GM18520 (cell line): ENCODE measurements around the gene NKAPL.

Experiments used
- ATAC-seq: cut with Tn5 transposase; IDR thresholded peaks from one replicate; pipeline ENCODE4 v1.9.1; 2021; ENCODE audit not compliant: unreplicated experiment

The NKAPL gene

GRCh38 chr6:28245206-28245941 is 13.7 kb upstream of the NKAPL start:
- ATAC-seq, result no peak

- ATAC-seq, result no peak
Measured at GRCh38 chr6:28248916-28249315, 10.2 kb upstream of the NKAPL start.

DNA sequence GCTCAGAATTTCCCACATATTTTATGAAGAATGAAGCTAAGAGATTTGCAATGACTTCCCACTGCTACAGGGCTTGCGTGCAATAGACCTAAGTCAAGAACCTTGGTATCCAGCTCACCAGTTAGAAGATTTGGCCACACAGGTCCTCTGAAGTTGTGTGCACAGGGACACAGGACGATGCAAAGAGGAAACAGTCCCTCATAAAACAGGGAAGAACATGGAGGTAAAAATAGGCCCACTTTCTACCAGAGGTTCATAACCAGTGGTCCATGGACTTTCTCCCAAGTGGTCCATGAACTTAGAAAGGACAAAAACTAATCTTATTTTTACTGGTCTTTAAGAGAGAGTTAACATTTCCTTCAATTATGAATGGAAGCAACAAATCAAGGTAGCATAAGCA is 8.3 kb upstream of the NKAPL start:
- no peak for ATAC-seq

DNA sequence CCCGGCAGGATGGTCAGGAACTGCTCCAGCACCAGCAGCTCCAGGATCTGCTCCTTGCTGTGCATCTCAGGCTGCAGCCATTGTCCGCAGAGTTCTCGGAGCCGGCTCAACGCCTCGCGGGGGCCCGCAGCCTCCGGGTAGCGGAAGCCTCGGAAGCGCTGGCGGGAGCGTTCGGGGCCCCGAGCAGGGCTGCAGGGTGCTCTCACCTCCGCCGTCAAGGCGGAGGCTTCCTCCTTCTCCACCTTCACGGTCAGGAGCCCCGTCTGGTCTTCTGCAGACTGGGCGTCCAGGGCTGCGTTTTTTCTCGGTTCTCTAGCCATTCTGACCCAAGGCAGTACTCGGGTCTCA is 7.5 kb upstream of the NKAPL start:
- ATAC-seq, result no peak

GRCh38 chr6:28252009-28252975 is 6.8 kb upstream of the NKAPL start, which contains the start of gene ZKSCAN4:
TSS of gene ZKSCAN4 (minus strand) at chr6:28252269. CDS start at chr6:28251980, 289 bp downstream.
- no peak for ATAC-seq

GRCh38 chr6:28254121-28254519 is 5.0 kb upstream of the NKAPL start:
- no peak for ATAC-seq

DNA sequence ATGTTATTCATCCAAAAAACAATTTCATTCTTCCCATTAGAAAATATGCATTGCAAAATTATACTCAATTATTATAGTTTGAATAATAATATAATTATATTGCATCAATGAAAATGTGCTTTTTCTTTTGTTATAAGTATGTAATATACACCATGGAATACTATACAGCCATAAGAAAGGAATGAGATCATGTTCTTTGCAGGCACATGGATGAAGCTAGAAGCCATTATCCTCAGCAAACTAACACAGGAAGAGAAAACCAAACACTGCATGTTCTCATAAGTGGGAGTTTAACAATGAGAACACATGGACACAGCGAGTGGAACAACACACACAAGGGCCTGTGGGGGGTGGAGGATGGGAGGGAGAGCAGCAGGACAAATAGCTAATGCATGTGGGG is 2.1 kb upstream of the NKAPL start:
- no peak for ATAC-seq

DNA sequence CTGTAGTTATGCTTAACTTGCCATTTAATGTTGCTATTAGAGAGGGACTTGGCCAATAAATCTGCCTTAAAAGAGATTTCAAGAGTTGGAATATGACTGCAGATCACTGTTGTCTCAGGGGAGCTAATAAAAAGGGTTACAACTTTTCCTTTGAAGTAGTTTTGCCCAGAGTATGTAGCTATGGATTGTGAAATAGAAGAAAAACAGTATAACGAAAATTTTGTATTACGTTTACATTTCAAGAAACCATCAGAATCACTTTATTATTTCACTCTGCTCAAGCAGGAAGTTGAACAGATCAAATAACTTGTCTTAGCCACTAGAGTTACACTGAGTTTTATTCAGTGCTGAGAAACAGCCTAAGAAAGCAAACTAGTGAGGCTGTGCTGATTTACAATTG is 4.8 kb downstream of the NKAPL start:
- no peak for ATAC-seq

DNA sequence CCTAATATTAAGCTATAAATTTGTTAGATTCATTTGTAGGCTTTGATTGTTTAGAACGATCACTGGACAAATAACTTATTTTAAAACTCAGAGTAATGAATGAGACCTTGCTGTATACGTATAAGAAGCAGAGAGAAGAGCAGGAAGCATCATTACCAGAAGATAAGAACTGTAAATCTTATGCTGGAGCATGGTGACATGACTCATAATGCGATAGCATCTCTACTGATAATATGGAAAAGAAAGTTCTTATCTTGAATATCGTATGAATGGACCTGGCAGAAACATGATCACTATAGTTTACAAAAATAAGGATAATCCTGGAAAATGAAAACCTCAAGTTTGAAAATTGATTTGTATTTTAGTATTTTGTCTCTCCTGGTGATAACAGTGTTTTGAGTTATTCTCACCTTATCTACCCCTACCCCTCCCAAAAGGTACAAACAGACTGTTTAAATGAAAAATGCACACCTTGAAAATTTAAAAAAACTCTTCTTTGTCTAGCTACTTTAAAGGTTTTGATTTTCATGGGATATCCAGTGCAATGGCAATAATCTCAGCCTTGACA is 5.8 kb downstream of the NKAPL start:
- ATAC-seq, result no peak

DNA sequence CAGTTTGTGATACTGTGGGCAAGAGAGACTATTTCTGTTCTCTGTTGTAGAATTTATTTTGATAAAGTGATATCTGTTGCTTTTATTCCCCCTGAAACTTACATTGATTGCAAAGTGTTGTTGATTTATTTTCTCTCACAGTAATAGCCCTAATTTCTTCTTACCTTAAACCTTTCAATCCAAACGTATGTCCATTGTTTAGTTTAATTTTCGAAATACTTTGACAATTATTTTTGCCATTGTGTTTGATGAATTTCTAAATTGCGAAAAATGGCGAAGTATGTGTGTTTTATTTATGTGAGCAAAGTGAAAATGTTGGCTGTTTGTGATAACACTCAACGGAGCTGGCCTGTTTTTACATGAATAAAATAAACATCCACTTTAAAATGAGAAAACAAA is 7.5 kb downstream of the NKAPL start:
- no peak for ATAC-seq

DNA sequence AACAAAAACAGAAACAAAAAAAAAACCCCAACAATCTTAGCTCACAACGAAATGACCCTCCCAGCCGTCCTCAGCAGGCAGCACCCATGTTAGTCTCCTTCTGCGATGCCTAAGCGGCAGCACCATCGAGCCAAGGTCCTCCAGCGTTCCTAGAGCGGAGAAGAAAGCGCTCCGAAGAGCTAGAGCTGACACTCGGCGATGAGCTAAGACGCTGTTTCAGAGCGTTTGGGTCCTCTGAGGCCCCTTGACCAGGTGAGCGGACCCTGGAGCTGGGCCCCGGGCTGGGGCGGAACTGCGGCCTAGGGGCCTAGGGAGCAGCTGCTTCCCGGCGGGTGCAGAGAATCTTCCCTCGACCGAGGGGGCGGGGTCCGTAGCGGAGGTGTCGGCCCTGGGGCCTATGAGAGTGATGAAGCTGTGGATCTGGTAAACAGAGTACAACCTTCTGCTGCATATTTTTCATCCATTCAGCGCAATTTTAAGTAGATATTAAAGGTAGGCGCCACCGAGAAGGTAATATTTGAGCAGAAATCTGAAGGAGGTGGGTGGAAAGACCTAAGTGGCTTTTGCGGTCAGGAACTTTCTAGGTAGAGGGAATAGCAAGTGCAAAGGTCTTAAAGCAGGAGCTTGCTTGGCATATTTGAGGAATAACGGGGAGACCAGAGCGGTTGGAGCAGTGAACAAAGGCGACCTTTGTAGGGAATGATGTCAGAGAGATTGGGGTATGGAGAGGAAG is 8.0 kb downstream of the NKAPL start, which contains the start of gene ZSCAN26:
Gene ZSCAN26, plus strand, starts transcription at position 182 of the 733 bp plus-strand sequence. CDS start 4,777 bp downstream, outside the sequence.
- ATAC-seq, result peak; percentile 72

GRCh38 chr6:28267695-28268059 is 8.6 kb downstream of the NKAPL start:
- no peak for ATAC-seq

GRCh38 chr6:28269492-28269891 is 10.4 kb downstream of the NKAPL start:
- no peak for ATAC-seq

DNA sequence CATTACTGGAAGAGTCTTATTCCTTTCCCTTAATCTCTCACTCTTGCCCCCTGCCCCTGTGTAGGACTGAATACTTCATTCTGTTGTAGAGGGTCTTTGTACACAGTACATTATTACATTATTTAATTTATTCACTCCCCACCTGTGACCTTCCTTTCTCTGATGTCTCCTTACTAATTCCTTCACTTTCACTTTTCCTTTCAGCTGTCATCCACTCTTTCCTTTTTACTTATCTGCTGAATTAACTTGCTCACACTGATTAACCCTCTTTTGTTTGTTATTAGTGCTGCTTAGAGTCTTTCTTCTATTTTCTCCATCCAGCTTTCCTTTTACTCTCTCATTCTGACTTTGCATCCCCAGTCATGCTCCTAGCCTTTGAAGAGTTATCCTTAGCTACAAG is 15.8 kb downstream of the NKAPL start:
- no peak for ATAC-seq

- no peak for ATAC-seq
Measured at GRCh38 chr6:28277746-28278145, 18.6 kb downstream of the NKAPL start.

DNA sequence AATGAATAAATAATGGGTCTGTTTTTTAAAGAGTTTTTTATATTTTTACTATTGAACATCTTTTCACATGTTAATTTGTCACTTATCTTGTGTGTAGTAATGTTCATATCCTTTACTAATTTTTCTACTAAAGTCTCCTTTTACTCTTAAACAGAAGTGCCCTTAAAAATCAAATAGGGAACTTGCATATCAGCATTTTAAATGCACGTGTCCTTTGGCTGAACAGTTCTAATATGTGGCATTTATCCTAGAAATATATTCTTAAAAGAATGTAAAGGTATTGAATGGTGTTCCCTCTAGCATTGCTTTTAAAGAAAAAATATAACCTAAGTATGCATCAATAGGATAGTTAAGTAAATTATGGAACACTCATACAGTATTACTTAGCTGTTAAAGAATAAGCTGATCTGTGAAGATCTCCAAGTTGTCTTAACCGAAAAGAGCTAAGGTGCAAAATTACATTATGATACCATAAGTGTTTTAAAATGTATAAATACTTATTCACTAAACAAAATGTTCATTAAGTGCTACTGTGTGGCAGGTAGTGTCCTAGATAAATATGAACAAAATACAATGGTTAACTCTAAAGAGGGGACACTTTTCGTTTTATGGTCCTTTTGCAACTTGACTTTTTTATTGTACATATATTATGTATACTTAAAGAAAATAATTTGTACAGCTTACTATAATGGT is 21.6 kb downstream of the NKAPL start:
- ATAC-seq, result no peak

DNA sequence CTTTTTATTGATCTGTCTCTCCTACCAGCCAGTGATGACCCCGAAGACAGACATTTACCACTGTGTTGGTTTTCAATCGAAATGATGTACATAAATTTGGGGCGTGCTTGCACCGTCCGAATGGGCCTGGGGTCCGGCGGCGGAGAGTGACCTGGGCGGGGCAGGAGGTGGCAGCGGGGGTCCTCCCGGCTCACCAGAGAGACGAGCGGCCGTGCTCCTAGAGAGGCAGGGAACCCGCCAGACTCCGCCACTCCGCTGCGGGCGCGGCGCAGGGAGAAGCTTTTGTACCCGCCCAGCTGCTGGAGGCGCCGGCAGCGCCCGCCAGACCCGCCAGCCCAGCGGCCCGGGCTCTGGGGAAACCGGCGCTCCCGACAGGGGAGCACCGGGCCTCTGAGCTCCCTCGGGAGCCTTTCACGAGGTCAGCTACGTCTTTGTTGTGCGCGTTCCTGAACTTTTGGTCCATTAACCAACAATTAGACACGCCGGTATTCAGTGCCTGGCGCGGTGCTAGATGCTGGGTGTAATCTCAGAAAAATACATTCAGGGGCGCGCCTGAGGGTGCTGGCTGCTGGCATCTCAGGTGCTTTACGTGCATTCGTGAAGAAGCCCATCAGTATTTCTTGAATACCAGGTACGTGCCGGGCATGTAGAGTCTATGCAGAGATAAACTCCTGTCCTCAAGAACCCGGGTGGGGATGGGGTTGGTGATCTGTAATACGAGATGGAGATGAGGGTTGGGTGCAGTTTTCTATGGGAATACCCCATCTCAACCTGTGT is 22.4 kb downstream of the NKAPL start, which contains the start of gene PGBD1:
Gene PGBD1, plus strand, starts transcription at position 285 of the 777 bp plus-strand sequence. CDS start 2,242 bp downstream, outside the sequence.
- ATAC-seq, result no peak

GRCh38 chr6:28282926-28283325 is 23.8 kb downstream of the NKAPL start:
- no peak for ATAC-seq

DNA sequence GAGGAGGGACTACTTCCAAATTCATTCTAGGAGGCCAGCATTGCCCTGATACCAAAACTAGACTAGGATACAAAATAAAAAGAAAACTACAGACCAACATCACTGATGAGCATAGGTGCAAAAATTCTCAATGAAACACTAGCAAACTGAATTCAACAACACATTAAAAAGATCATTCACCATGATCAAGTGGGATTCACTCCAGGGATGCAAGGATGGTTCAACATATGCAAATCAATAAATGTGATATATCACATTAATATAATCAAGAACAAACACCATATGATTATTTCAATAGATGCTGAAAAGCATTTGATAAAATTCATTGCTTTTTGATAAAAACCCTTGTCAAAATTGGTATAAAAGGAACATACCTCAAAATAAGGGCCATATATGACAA is 32.5 kb downstream of the NKAPL start:
- no peak for ATAC-seq

DNA sequence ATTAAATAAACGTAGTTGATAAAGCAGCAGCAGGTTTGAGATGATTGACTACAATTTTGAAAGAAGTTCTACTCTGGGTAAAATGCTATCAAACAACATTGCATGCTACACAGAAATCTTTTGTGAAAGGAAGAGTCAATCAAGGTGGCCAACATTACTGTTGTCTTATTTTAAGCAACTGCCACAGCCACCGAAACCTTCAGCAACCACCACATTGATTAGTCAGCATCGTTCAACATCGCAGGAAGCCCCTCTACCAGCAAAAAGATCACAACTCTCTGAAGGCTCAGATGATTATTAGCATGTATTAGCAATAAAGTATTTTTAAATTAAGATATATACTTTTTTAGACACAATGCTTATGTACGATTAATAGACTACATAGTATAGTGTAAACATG is 36.2 kb downstream of the NKAPL start:
- ATAC-seq, result no peak
